Epithelial cell of proximal tubule (primary cell): ENCODE data around the gene PHOSPHO1. TPM values are rescaled to one million over a fixed set of nuclear protein-coding genes. Genes with fewer than 3 reads are reported as not detected.

Experiments
- DNase-seq: peaks from one replicate; pipeline ENCODE4 v3.0.0-alpha.2; 2011; ENCODE audit warnings: low read depth
- H3K4me3 ChIP-seq: 2 replicates; pipeline ENCODE4 v1.5.1; 2011; ENCODE audit warnings: low read depth, mild to moderate bottlenecking, low read length
- CTCF ChIP-seq: conservative IDR thresholded peaks from 2 replicates; pipeline ENCODE4 v1.5.1; 2012; ENCODE audit warnings: low read depth, mild to moderate bottlenecking, low read length
- total RNA-seq: library from RNA; depleted of rRNA; stranded (reverse); fragments of >200 nt; gene quantifications from 2 replicates; pipeline ENCODE4 v1.2.3, GENCODE V29; 2015

The PHOSPHO1 gene
- total RNA-seq, 1 donor from 2014 or later, result not detected

- H3K4me3 ChIP-seq, result no peak overlapping the region
- no peak for TF ChIP-seq CTCF
- DNase-seq, result no peak
Measured at GRCh38 chr17:49231563-49231894, 942 bp upstream of the PHOSPHO1 start.

- H3K4me3 ChIP-seq, result peak overlapping the region; percentile 69
- TF ChIP-seq CTCF, result no peak
- no peak for DNase-seq
Measured at GRCh38 chr17:49229805-49230600, 584 bp downstream of the PHOSPHO1 start.

- no peak for DNase-seq
- H3K4me3 ChIP-seq, result no peak overlapping the region
- no peak for TF ChIP-seq CTCF
Measured at GRCh38 chr17:49229076-49229804, 1.3 kb downstream of the PHOSPHO1 start.

- DNase-seq, result peak; percentile 7
- no peak overlapping the region for H3K4me3 ChIP-seq
- peak; percentile 90 for TF ChIP-seq CTCF
Measured at GRCh38 chr17:49227436-49228261, 2.9 kb downstream of the PHOSPHO1 start.

- TF ChIP-seq CTCF, result no peak
- no peak for DNase-seq
- H3K4me3 ChIP-seq, result no peak overlapping the region
Measured at GRCh38 chr17:49226771-49227435, 3.7 kb downstream of the PHOSPHO1 start.

- no peak for DNase-seq
- TF ChIP-seq CTCF, result no peak
- H3K4me3 ChIP-seq, result no peak overlapping the region
Measured at GRCh38 chr17:49225554-49226236, 4.9 kb downstream of the PHOSPHO1 start.
